PC-3 (cell line): Measurements from ENCODE around the gene CEND1. TPM values are rescaled to one million over a fixed set of nuclear protein-coding genes. Genes with fewer than 3 reads are reported as not detected.

Experiments
- ATAC-seq: fragments of 200-7000 bp; cut with Tn5 transposase; 2 replicates; pipeline ENCODE4 v1.9.1; 2020; ENCODE audit warnings: mild to moderate bottlenecking, moderate library complexity
- BruUV-seq: library from RNA; stranded (reverse); fragments of 400-500 nt; replicated peaks from 2 replicates; lab custom pipeline; 2021; lab: Mats Ljungman, UMichigan
- CTCF ChIA-PET: fragments of 300-600 bp; sonication (Branson Sonifier 250); formaldehyde crosslinking; loops from one replicate; lab custom pipeline; 2022; ENCODE audit warnings: antibody characterized with exemption; lab: Charles Lee
- POLR2A ChIA-PET: fragments of 300-600 bp; sonication (Branson Sonifier 250); formaldehyde crosslinking; loops from one replicate; lab custom pipeline; 2022; ENCODE audit warnings: antibody characterized with exemption; ENCODE audit not compliant: unreplicated experiment; lab: Charles Lee
- DNase-seq: peaks from one replicate; pipeline ENCODE4 v3.0.0-alpha.2; 2015
- H2AFZ ChIP-seq: fragments of 300-600 bp; sonication (generic); 2 replicates; pipeline ENCODE4 v1.6.0; 2016; ENCODE audit warnings: antibody characterized with exemption, low read length
- H3F3A ChIP-seq: fragments of 300-600 bp; sonication (generic); one replicate; pipeline ENCODE4 v1.6.0; 2017; ENCODE audit warnings: antibody characterized with exemption, low read length, control low read depth, mild to moderate bottlenecking; ENCODE audit not compliant: unreplicated experiment
- H3K27ac ChIP-seq: fragments of 300-600 bp; sonication (generic); 2 replicates; pipeline ENCODE4 v1.5.1; 2016; ENCODE audit warnings: mild to moderate bottlenecking, low read length
- H3K27me3 ChIP-seq: fragments of 300-600 bp; sonication (generic); 2 replicates; pipeline ENCODE4 v1.6.1; 2016; ENCODE audit warnings: low read length, mixed read lengths
- H3K36me3 ChIP-seq: fragments of 300-600 bp; sonication (generic); 2 replicates; pipeline ENCODE4 v1.6.1; 2016; ENCODE audit warnings: low read depth, mixed run types, low read length, mixed read lengths
- H3K4me1 ChIP-seq: fragments of 300-600 bp; sonication (generic); 2 replicates; pipeline ENCODE4 v1.5.1; 2016; ENCODE audit warnings: low read length; ENCODE audit not compliant: insufficient read depth
- H3K4me2 ChIP-seq: fragments of 300-600 bp; sonication (generic); 2 replicates; pipeline ENCODE4 v1.6.0; 2016; ENCODE audit warnings: low read length
- H3K4me3 ChIP-seq: fragments of 300-600 bp; sonication (generic); 2 replicates; pipeline ENCODE4 v1.5.1; 2016; ENCODE audit warnings: mild to moderate bottlenecking, low read length, mixed read lengths
- H3K79me2 ChIP-seq: fragments of 300-600 bp; sonication (generic); 2 replicates; pipeline ENCODE4 v1.6.1; 2017; ENCODE audit warnings: low read length, mixed read lengths
- H3K9ac ChIP-seq: fragments of 300-600 bp; sonication (generic); 2 replicates; pipeline ENCODE4 v1.6.0; 2016; ENCODE audit warnings: mild to moderate bottlenecking, low read length
- H3K9me2 ChIP-seq: fragments of 300-600 bp; sonication (generic); replicated peaks from 2 replicates; pipeline ENCODE4 v1.6.1; 2016; ENCODE audit warnings: mixed run types, low read length, mixed read lengths
- H3K9me3 ChIP-seq: fragments of 300-600 bp; sonication (generic); 2 replicates; pipeline ENCODE4 v1.6.1; 2016; ENCODE audit warnings: low read length, mixed read lengths
- H4K20me1 ChIP-seq: fragments of 300-600 bp; sonication (generic); 2 replicates; pipeline ENCODE4 v1.6.1; 2016; ENCODE audit warnings: low read length, mixed read lengths
- CTCF ChIP-seq: fragments of 300-600 bp; sonication (generic); conservative IDR thresholded peaks from 2 replicates; pipeline ENCODE4 v1.5.1; 2017; ENCODE audit warnings: antibody characterized with exemption, low read depth, mild to moderate bottlenecking, low read length
- EZH2 ChIP-seq: fragments of 300-600 bp; sonication (generic); IDR thresholded peaks from one replicate; pipeline ENCODE4 v1.6.1; 2017; ENCODE audit warnings: antibody characterized with exemption, mild to moderate bottlenecking, low read length; ENCODE audit not compliant: unreplicated experiment
- EZH2phosphoT487 ChIP-seq: fragments of 300-600 bp; sonication (generic); IDR thresholded peaks from 2 replicates; pipeline ENCODE4 v1.6.1; 2018; ENCODE audit warnings: mild to moderate bottlenecking, antibody characterized with exemption, low read length, borderline replicate concordance
- intact Hi-C: fragments of 100-400 bp; cut with micrococcal nuclease; formaldehyde crosslinking; loops from 2 replicates; pipeline ENCODE4 v1.9.0; 2023
- total RNA-seq: library from RNA; depleted of rRNA; stranded (reverse); fragments of >200 nt; gene quantifications from 2 replicates; pipeline ENCODE4 v1.2.3, GENCODE V29; 2014

The CEND1 gene
- total RNA-seq, 1 experiment from 2014 or later, result not detected

- H2AFZ ChIP-seq, result peak overlapping the region; percentile 74
Observed at GRCh38 chr11:819129-819931, 29.4 kb upstream of the CEND1 start.

DNA sequence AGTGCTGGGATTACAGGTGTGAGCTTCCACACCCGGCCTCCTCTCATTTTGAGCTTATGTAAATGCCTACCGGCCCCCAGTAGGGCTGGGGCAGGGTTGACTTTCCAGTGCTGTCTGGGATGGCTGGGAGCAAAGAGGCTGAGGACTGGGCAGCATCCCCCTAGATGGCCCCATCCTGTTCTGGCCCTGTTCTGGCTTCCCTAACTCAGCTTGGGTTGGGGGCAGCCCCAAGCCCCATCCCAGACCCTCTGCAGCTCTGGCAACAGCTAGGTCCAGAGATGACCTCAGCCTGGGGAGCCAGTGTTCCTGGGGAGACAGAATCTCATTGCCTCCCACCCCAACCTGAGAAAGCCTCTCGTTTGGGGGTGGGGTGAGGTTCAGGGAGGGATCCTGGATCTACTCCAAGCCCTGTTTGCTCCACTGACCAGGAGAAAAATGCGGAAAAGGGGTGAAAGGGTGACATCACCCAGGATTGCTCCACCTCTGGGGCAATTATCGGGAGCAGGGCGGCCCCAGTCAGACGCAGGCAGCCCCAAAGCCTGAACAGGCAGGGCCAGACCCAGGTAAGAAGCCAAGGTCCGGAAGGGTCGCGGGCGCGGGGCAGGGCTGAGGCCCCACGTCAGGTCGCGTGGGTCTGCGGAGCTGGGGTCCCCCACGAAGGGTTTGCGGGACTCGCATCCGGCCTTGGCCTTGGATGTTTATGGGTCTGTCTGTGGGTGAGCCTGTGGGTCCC is 28.7 kb upstream of the CEND1 start, which contains the start of gene PNPLA2:
Gene PNPLA2 (plus strand): TSS at position 519 of the 733 bp plus-strand sequence. CDS start 805 bp downstream, outside the sequence.
- Histone ChIP-seq H3K27ac (peak within 1 kb of the TSS; percentile 30; the same call in 1 of the 2 replicates), H3K4me2 (peak within 1 kb of the TSS; percentile 100), H3K9ac (peak within 1 kb of the TSS; percentile 67), H3K4me3 (peak within 1 kb of the TSS; percentile 89), H3F3A (peaks cover 5% of the 10 kb centered on the region), H3K9me3 (no peaks in the 10 kb centered on the region), H3K36me3 (peaks cover 3% of the 10 kb centered on the region; the same call in 1 of the 2 replicates), H2AFZ (peak within 1 kb of the TSS; percentile 74), H3K27me3 (no peaks in the 10 kb centered on the region), H4K20me1 (peaks cover 16% of the 10 kb centered on the region; the same call in 1 of the 2 replicates), H3K79me2 (peaks cover 25% of the 10 kb centered on the region), H3K4me1 (peaks cover 26% of the 10 kb centered on the region), H3K9me2 (no peaks in the 10 kb centered on the region)
- ATAC-seq, result no peak
- DNase-seq, result peak; percentile 11
- BruUV-seq, result TSS peak; percentile 41
- intact Hi-C loops, result no loop called here
- no peak for TF ChIP-seq EZH2
- TF ChIP-seq EZH2phosphoT487, result no peak
- no peak for TF ChIP-seq CTCF
- ChIA-PET CTCF (interaction anchor here (1.9 kb wide), 1 partner anchor 14 kb away, joined by 18 read pairs; the partner anchor contains the start of gene CD151), POLR2A (interaction anchor here (0.6 to 2.1 kb wide), 7 partner anchors 13 to 255 kb away, joined by 3 to 19 read pairs (median 8); partner anchors contain the start of genes CD151 and TSPAN4)

More at GRCh38 chr11:819129-819931, 29.4 kb upstream of the CEND1 start:
- ChIA-PET POLR2A (interaction anchor here (0.6 to 2.1 kb wide), 7 partner anchors 13 to 255 kb away, joined by 3 to 19 read pairs (median 8); partner anchors contain the start of genes CD151 and TSPAN4), CTCF (interaction anchor here (1.9 kb wide), 1 partner anchor 13 kb away, joined by 18 read pairs; the partner anchor contains the start of gene CD151)
- H3K27me3 ChIP-seq, result no peaks in the 10 kb centered on the region
- peaks cover 26% of the 10 kb centered on the region for H3K4me1 ChIP-seq
- H3K4me2 ChIP-seq, result peak overlapping the region; percentile 100
- no peaks in the 10 kb centered on the region for H3F3A ChIP-seq
- peaks cover 13% of the 10 kb centered on the region; the same call in 1 of the 2 replicates for H4K20me1 ChIP-seq
- peak overlapping the region; percentile 67 for H3K9ac ChIP-seq
- no peaks in the 10 kb centered on the region for H3K36me3 ChIP-seq
- TF ChIP-seq EZH2phosphoT487 (no peak), CTCF (no peak), EZH2 (no peak)
- no TSS peak for BruUV-seq
- H3K27ac ChIP-seq, result peak overlapping the region; percentile 30; the same call in 1 of the 2 replicates
- peak; percentile 59 for ATAC-seq
- peak overlapping the region; percentile 89 for H3K4me3 ChIP-seq
- DNase-seq, result peak; percentile 80
- no peaks in the 10 kb centered on the region for H3K9me3 ChIP-seq
- intact Hi-C loops, result no loop called here
- H3K79me2 ChIP-seq, result peaks cover 25% of the 10 kb centered on the region
- no peaks in the 10 kb centered on the region for H3K9me2 ChIP-seq
